DND-41 (cell line): Measurements from ENCODE around the gene DNAJC6.

Experiments used
- ATAC-seq: fragments of 200-7000 bp; cut with Tn5 transposase; 3 replicates; pipeline ENCODE4 v1.9.1; 2021; ENCODE audit warnings: low read depth; ENCODE audit not compliant: insufficient read depth
- DNase-seq: peaks from one replicate; pipeline ENCODE4 v3.0.0-alpha.2; 2020
- H2AFZ ChIP-seq: 2 replicates; pipeline ENCODE4 v1.6.0; 2012; ENCODE audit warnings: low read depth, low read length
- H3K27ac ChIP-seq: 2 replicates; pipeline ENCODE4 v1.5.1; 2012; ENCODE audit warnings: low read length, inconsistent platforms
- H3K27me3 ChIP-seq: fragments of 200-600 bp; sonication (generic); 2 replicates; pipeline ENCODE4 v1.6.0; 2012; ENCODE audit warnings: low read length, mild to moderate bottlenecking, inconsistent platforms; ENCODE audit not compliant: insufficient read depth, poor library complexity
- H3K36me3 ChIP-seq: 2 replicates; pipeline ENCODE4 v1.5.1; 2012; ENCODE audit warnings: low read length, inconsistent platforms; ENCODE audit not compliant: insufficient read depth
- H3K4me1 ChIP-seq: 2 replicates; pipeline ENCODE4 v1.5.1; 2012; ENCODE audit warnings: mild to moderate bottlenecking, low read length; ENCODE audit not compliant: insufficient read depth
- H3K4me2 ChIP-seq: 2 replicates; pipeline ENCODE4 v1.6.0; 2012; ENCODE audit warnings: mild to moderate bottlenecking, moderate library complexity, low read length, inconsistent platforms; ENCODE audit not compliant: insufficient read depth
- H3K4me3 ChIP-seq, 2 experiments: fragments of 200-600 bp in 1 of 2; shearing (Covaris generic) in 1 of 2; 2 replicates each; pipeline ENCODE4 v1.5.1; 2012 to 2016; ENCODE audit warnings: inconsistent platforms in 2 of 2, low read length in 2 of 2, mild to moderate bottlenecking in 2 of 2, low read depth in 1 of 2, moderate library complexity in 1 of 2
- H3K79me2 ChIP-seq: 2 replicates; pipeline ENCODE4 v1.6.0; 2012; ENCODE audit warnings: low read length, inconsistent platforms; ENCODE audit not compliant: insufficient read depth
- H3K9ac ChIP-seq: 2 replicates; pipeline ENCODE4 v1.6.0; 2012; ENCODE audit warnings: low read depth, mild to moderate bottlenecking, inconsistent platforms, low read length, moderate library complexity
- H3K9me3 ChIP-seq: 2 replicates; pipeline ENCODE4 v1.5.1; 2012; ENCODE audit warnings: low read length, moderate library complexity, mild to moderate bottlenecking, inconsistent platforms; ENCODE audit not compliant: insufficient read depth, severe bottlenecking
- H4K20me1 ChIP-seq: 2 replicates; pipeline ENCODE4 v1.6.0; 2012; ENCODE audit warnings: low read length; ENCODE audit not compliant: insufficient read depth
- EZH2 ChIP-seq: IDR thresholded peaks from 3 replicates; pipeline ENCODE4 v1.6.1; 2012; ENCODE audit warnings: borderline replicate concordance, low read depth, mild to moderate bottlenecking, moderate library complexity, low read length, inconsistent platforms; ENCODE audit not compliant: severe bottlenecking
- TF ChIP-seq, protein P1 (sequence below): IDR thresholded peaks from 2 replicates; pipeline ENCODE4 v1.5.1; 2012; ENCODE audit warnings: borderline replicate concordance, low read length, moderate library complexity, mild to moderate bottlenecking; ENCODE audit not compliant: poor library complexity, severe bottlenecking; ENCODE audit errors: extremely low read depth

The DNAJC6 gene

DNA sequence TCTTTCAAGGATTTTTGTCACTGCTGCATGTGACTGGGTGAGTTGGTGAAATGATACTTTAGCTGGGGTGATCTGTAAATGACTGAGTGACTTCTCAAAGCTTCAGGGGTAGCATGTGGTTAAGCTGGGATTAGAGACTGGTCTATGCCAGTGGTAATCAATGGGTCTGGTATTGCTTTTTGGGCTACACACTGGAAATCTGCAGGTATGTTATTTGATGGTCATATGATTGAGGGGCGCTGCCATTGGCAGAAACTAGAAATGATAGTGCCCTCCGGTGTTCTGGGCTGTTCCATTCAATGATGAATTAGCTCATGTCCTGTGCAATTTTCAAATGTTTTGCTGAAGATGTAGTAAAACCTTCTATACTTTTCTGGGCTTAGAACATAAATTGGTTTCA lies 39.7 kb upstream of the DNAJC6 start:
- Histone ChIP-seq H3K4me1 (no peaks in the 10 kb centered on the region), H3K27me3 (no peaks in the 10 kb centered on the region), H3K79me2 (no peaks in the 10 kb centered on the region), H2AFZ (no peak overlapping the region), H3K36me3 (no peaks in the 10 kb centered on the region), H3K4me2 (no peak overlapping the region), H3K27ac (no peak overlapping the region), H3K9ac (no peak overlapping the region), H4K20me1 (no peaks in the 10 kb centered on the region), H3K9me3 (no peaks in the 10 kb centered on the region), H3K4me3 (no peak overlapping the region)
- ATAC-seq (no peak), DNase-seq (no peak)
- TF ChIP-seq, protein P1, sequence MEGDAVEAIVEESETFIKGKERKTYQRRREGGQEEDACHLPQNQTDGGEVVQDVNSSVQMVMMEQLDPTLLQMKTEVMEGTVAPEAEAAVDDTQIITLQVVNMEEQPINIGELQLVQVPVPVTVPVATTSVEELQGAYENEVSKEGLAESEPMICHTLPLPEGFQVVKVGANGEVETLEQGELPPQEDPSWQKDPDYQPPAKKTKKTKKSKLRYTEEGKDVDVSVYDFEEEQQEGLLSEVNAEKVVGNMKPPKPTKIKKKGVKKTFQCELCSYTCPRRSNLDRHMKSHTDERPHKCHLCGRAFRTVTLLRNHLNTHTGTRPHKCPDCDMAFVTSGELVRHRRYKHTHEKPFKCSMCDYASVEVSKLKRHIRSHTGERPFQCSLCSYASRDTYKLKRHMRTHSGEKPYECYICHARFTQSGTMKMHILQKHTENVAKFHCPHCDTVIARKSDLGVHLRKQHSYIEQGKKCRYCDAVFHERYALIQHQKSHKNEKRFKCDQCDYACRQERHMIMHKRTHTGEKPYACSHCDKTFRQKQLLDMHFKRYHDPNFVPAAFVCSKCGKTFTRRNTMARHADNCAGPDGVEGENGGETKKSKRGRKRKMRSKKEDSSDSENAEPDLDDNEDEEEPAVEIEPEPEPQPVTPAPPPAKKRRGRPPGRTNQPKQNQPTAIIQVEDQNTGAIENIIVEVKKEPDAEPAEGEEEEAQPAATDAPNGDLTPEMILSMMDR, result no peak
- TF ChIP-seq EZH2, result no peak

- H4K20me1 ChIP-seq, result no peaks in the 10 kb centered on the region; the same call in 1 of the 2 replicates
- H3K27me3 ChIP-seq, result no peaks in the 10 kb centered on the region
- DNase-seq (no peak), ATAC-seq (no peak)
- H3K4me3 ChIP-seq, result no peak overlapping the region
- H3K27ac ChIP-seq, result no peak overlapping the region
- no peaks in the 10 kb centered on the region for H3K4me1 ChIP-seq
- no peak overlapping the region for H2AFZ ChIP-seq
- H3K36me3 ChIP-seq, result no peaks in the 10 kb centered on the region
- no peak overlapping the region for H3K4me2 ChIP-seq
- TF ChIP-seq EZH2, result no peak
- TF ChIP-seq, protein P1, result no peak
- no peaks in the 10 kb centered on the region for H3K9me3 ChIP-seq
- no peaks in the 10 kb centered on the region for H3K79me2 ChIP-seq
- H3K9ac ChIP-seq, result no peak overlapping the region
Observed at GRCh38 chr1:65276197-65276939, 33.0 kb upstream of the DNAJC6 start.

DNA sequence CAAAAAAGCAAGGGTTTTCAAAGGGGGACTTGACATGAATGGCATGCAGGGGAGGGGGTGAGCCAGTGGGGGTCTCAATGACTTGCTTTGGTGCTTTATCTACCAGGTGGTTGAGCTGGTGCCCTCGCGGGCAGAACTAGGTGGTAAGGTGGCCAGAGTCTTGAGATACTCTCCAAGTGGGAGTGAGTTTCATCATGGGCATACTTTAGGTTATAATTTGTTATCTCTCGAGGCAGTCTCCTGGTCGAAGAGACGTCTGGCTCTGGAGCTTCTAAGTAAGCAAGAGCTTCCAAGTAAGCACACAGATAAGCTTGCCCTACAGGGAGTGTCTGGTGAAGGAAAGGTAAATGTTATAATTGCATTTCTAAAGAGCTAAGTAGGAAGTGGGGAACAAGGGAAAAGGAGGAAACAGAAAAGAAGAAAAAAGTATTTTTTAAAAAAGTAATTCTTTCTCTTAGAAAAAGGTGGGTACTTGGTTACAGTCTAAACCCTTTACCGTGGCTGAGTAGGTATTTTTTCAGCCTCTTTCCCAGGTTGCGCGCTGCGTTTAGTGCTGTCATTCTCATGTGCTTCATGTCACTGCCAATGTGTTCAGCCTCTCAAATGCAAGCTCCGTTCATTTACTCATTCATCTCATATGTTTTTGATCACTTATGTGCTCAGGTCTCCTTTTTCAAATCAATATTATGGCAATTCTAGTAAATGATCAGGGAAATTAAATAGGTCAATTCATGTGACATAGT lies 31.6 kb upstream of the DNAJC6 start:
- Histone ChIP-seq H3K36me3 (no peaks in the 10 kb centered on the region), H3K4me3 (no peak overlapping the region), H3K9me3 (no peaks in the 10 kb centered on the region), H2AFZ (no peak overlapping the region), H3K79me2 (no peaks in the 10 kb centered on the region), H3K9ac (no peak overlapping the region), H3K27ac (no peak overlapping the region), H3K27me3 (no peaks in the 10 kb centered on the region), H3K4me1 (no peaks in the 10 kb centered on the region), H4K20me1 (no peaks in the 10 kb centered on the region; the same call in 1 of the 2 replicates), H3K4me2 (no peak overlapping the region)
- ATAC-seq (no peak), DNase-seq (no peak)
- no peak for TF ChIP-seq EZH2
- TF ChIP-seq, protein P1, result no peak
